ENCODE results near the gene PIEZO2.

Gene PIEZO2

GRCh38 chr18:10907749-10908148, 241.6 kb downstream of the PIEZO2 start:
- in situ Hi-C loops (cut with HindIII; ENCODE audit: low sequenced_read_pairs) = no loop called here

GRCh38 chr18:10901329-10901728, 248.0 kb downstream of the PIEZO2 start:
- in situ Hi-C loops (cut with HindIII; ENCODE audit: low sequenced_read_pairs) = no loop called here

- in situ Hi-C loops (cut with HindIII; ENCODE audit: low sequenced_read_pairs) = no loop called here
These were observed 248.9 kb downstream of the PIEZO2 start for GRCh38 chr18:10900435-10900834.

- in situ Hi-C loops (cut with HindIII; ENCODE audit: low sequenced_read_pairs) = no loop called here
These were observed 249.9 kb downstream of the PIEZO2 start for GRCh38 chr18:10899481-10899880.

GRCh38 chr18:10898417-10898974, 250.9 kb downstream of the PIEZO2 start:
- in situ Hi-C loops (cut with HindIII; ENCODE audit: low sequenced_read_pairs) = no loop called here

- in situ Hi-C loops (cut with HindIII; ENCODE audit: low sequenced_read_pairs) = no loop called here
These were observed 252.5 kb downstream of the PIEZO2 start for GRCh38 chr18:10896851-10897250.

GRCh38 chr18:10895976-10896375, 253.4 kb downstream of the PIEZO2 start:
- in situ Hi-C loops (cut with HindIII; ENCODE audit: low sequenced_read_pairs) = no loop called here

- in situ Hi-C loops (cut with HindIII; ENCODE audit: low sequenced_read_pairs) = no loop called here
These were observed 254.9 kb downstream of the PIEZO2 start for GRCh38 chr18:10894501-10894900.

GRCh38 chr18:10893761-10894160, 255.6 kb downstream of the PIEZO2 start:
- in situ Hi-C loops (cut with HindIII; ENCODE audit: low sequenced_read_pairs) = no loop called here

GRCh38 chr18:10893196-10893595, 256.2 kb downstream of the PIEZO2 start:
- in situ Hi-C loops (cut with HindIII; ENCODE audit: low sequenced_read_pairs) = no loop called here

- in situ Hi-C loops (cut with HindIII; ENCODE audit: low sequenced_read_pairs) = no loop called here
These were observed 256.6 kb downstream of the PIEZO2 start for GRCh38 chr18:10892786-10893185.

- in situ Hi-C loops (cut with HindIII; ENCODE audit: low sequenced_read_pairs) = no loop called here
These were observed 259.3 kb downstream of the PIEZO2 start for GRCh38 chr18:10890022-10890421.

- in situ Hi-C loops (cut with HindIII; ENCODE audit: low sequenced_read_pairs) = loop anchor here (10.0 kb wide), 1 partner anchor 416 kb away; no protein-coding TSS in a partner anchor
These were observed 270.7 kb downstream of the PIEZO2 start for GRCh38 chr18:10878703-10879102.

- in situ Hi-C loops (cut with HindIII; ENCODE audit: low sequenced_read_pairs) = loop anchor here (10.0 kb wide), 1 partner anchor 417 kb away; no protein-coding TSS in a partner anchor
These were observed 271.4 kb downstream of the PIEZO2 start for GRCh38 chr18:10877987-10878386.

GRCh38 chr18:10875811-10876210, 273.6 kb downstream of the PIEZO2 start:
- in situ Hi-C loops (cut with HindIII; ENCODE audit: low sequenced_read_pairs) = loop anchor here (10.0 kb wide), 1 partner anchor 419 kb away; no protein-coding TSS in a partner anchor

- in situ Hi-C loops (cut with HindIII; ENCODE audit: low sequenced_read_pairs) = loop anchor here (10.0 kb wide), 1 partner anchor 422 kb away; no protein-coding TSS in a partner anchor
These were observed 277.1 kb downstream of the PIEZO2 start for GRCh38 chr18:10872304-10872703.

GRCh38 chr18:10864722-10865121, 284.6 kb downstream of the PIEZO2 start:
- in situ Hi-C loops (cut with HindIII; ENCODE audit: low sequenced_read_pairs) = no loop called here

GRCh38 chr18:10863026-10863425, 286.3 kb downstream of the PIEZO2 start:
- in situ Hi-C loops (cut with HindIII; ENCODE audit: low sequenced_read_pairs) = no loop called here

- in situ Hi-C loops (cut with HindIII; ENCODE audit: low sequenced_read_pairs) = no loop called here
These were observed 288.4 kb downstream of the PIEZO2 start for GRCh38 chr18:10860928-10861327.

GRCh38 chr18:10860382-10860781, 289.0 kb downstream of the PIEZO2 start:
- in situ Hi-C loops (cut with HindIII; ENCODE audit: low sequenced_read_pairs) = no loop called here

- in situ Hi-C loops (cut with HindIII; ENCODE audit: low sequenced_read_pairs) = no loop called here
These were observed 290.9 kb downstream of the PIEZO2 start for GRCh38 chr18:10858477-10858876.

- in situ Hi-C loops (cut with HindIII; ENCODE audit: low sequenced_read_pairs) = no loop called here
These were observed 293.2 kb downstream of the PIEZO2 start for GRCh38 chr18:10856132-10856531.
